ENCODE data around the gene DNAJC13. TPM values are rescaled to one million over a fixed set of nuclear protein-coding genes. Genes with fewer than 3 reads are reported as not detected.
"Not testable (repeated sequence)": the region's sequence is repeated elsewhere in the genome, so short reads cannot be mapped to it uniquely, and the experiment has no call there.

The DNAJC13 gene
- 37.5 and 50.5 TPM in 2 replicates for polyA plus RNA-seq (2011; rRNA removed)
- 49.0 and 86.8 TPM in 2 replicates for polyA minus RNA-seq (2011; rRNA and poly(A)+ RNA removed)

GRCh38 chr3:132416807-132417694 lies at the start of gene DNAJC13:
Gene DNAJC13 (plus strand): TSS chr3:132417502. CDS start chr3:132434551, 17,049 bp downstream.
- Histone ChIP-seq H3K27me3 (ENCODE audit: control insufficient read depth, insufficient read depth, low read length) (no peaks in the 10 kb centered on the region), H3K4me3 (ENCODE audit: low read depth, low read length) (peak within 1 kb of the TSS; percentile 99), H3K27ac (ENCODE audit: low read depth, low read length) (peak within 1 kb of the TSS; percentile 89), H3K9me3 (ENCODE audit: control insufficient read depth, insufficient read depth, low read length) (no peaks in the 10 kb centered on the region; the same call in 1 of the 2 replicates)
- POLR2A ChIA-PET: interaction anchor here (0.6 to 1.7 kb wide), 10 partner anchors 10 to 516 kb away, joined by 3 to 6 read pairs (median 3); no protein-coding TSS in a partner anchor
- CTCF ChIA-PET: interaction anchor here (1.3 to 1.8 kb wide), 3 partner anchors 16 to 75 kb away, joined by 3 to 6 read pairs (median 4); no protein-coding TSS in a partner anchor
- peak; percentile 90 for DNase-seq (ENCODE audit: low read depth, low spot score)
- no peak for TF ChIP-seq CTCF (IDR thresholded peaks at IDR 0.05; ENCODE audit: low read depth, low read length)

- CTCF ChIA-PET: interaction anchor here (2.0 kb wide), 1 partner anchor 17 kb away, joined by 5 read pairs; no protein-coding TSS in a partner anchor
- POLR2A ChIA-PET: no interaction called here
- no peak for TF ChIP-seq CTCF (IDR thresholded peaks at IDR 0.05; ENCODE audit: low read depth, low read length)
These were observed 48.8 kb upstream of the DNAJC13 start for GRCh38 chr3:132368515-132368914.

GRCh38 chr3:132368962-132369361 lies 48.3 kb upstream of the DNAJC13 start:
- Histone ChIP-seq H3K4me3 (ENCODE audit: low read depth, low read length) (no peak overlapping the region), H3K27ac (ENCODE audit: low read depth, low read length) (no peak overlapping the region), H3K9me3 (ENCODE audit: control insufficient read depth, insufficient read depth, low read length) (no peaks in the 10 kb centered on the region), H3K27me3 (ENCODE audit: control insufficient read depth, insufficient read depth, low read length) (peaks cover 3% of the 10 kb centered on the region)
- no peak for DNase-seq (ENCODE audit: low read depth, low spot score)
- POLR2A ChIA-PET: no interaction called here
- CTCF ChIA-PET: interaction anchor here (2.0 kb wide), 1 partner anchor 17 kb away, joined by 5 read pairs; no protein-coding TSS in a partner anchor
- TF ChIP-seq CTCF (IDR thresholded peaks at IDR 0.05; ENCODE audit: low read depth, low read length): no peak

More at GRCh38 chr3:132368515-132368914, 48.8 kb upstream of the DNAJC13 start:
- H3K27me3 ChIP-seq (ENCODE audit: control insufficient read depth, insufficient read depth, low read length): peaks cover 3% of the 10 kb centered on the region
- no peaks in the 10 kb centered on the region for H3K9me3 ChIP-seq (ENCODE audit: control insufficient read depth, insufficient read depth, low read length)
- no peak overlapping the region for H3K27ac ChIP-seq (ENCODE audit: low read depth, low read length)
- no peak for DNase-seq (ENCODE audit: low read depth, low spot score)
- H3K4me3 ChIP-seq (ENCODE audit: low read depth, low read length): no peak overlapping the region

- H3K9me3 ChIP-seq (ENCODE audit: control insufficient read depth, insufficient read depth, low read length); H3K27me3 ChIP-seq (ENCODE audit: control insufficient read depth, insufficient read depth, low read length); DNase-seq (ENCODE audit: low read depth, low spot score); POLR2A ChIA-PET; H3K27ac ChIP-seq (ENCODE audit: low read depth, low read length); CTCF ChIA-PET; H3K4me3 ChIP-seq (ENCODE audit: low read depth, low read length): not testable (repeated sequence)
These were observed 40.4 kb upstream of the DNAJC13 start for GRCh38 chr3:132376945-132377354.

GRCh38 chr3:132378048-132378762 lies 39.1 kb upstream of the DNAJC13 start:
- no peak overlapping the region for H3K27ac ChIP-seq (ENCODE audit: low read depth, low read length)
- H3K9me3 ChIP-seq (ENCODE audit: control insufficient read depth, insufficient read depth, low read length): peaks cover 2% of the 10 kb centered on the region; the same call in 1 of the 2 replicates
- ChIA-PET CTCF (interaction anchor here (0.9 kb wide), 1 partner anchor 19 kb away, joined by 3 read pairs; no protein-coding TSS in a partner anchor), POLR2A (no interaction called here)
- H3K4me3 ChIP-seq (ENCODE audit: low read depth, low read length): no peak overlapping the region
- H3K27me3 ChIP-seq (ENCODE audit: control insufficient read depth, insufficient read depth, low read length): peaks cover 7% of the 10 kb centered on the region
- no peak for DNase-seq (ENCODE audit: low read depth, low spot score)
- no peak for TF ChIP-seq CTCF (IDR thresholded peaks at IDR 0.05; ENCODE audit: low read depth, low read length)

Measured in AG04450 (cell line).